Loucy (cell line): Measurements from ENCODE around the gene FMNL1.

Source experiments
- CTCF ChIP-seq: fragments of 200-600 bp; sonication (generic); conservative IDR thresholded peaks from 2 replicates; pipeline ENCODE4 v1.5.1; 2014; ENCODE audit warnings: mild to moderate bottlenecking, antibody characterized with exemption, low read length
- EZH2phosphoT487 ChIP-seq: fragments of 200-600 bp; IDR thresholded peaks from 2 replicates; pipeline ENCODE4 v1.6.1; 2018; ENCODE audit warnings: antibody characterized with exemption, mild to moderate bottlenecking, moderate library complexity, borderline replicate concordance

- no peak for TF ChIP-seq CTCF
- TF ChIP-seq EZH2phosphoT487: no peak
Measured at GRCh38 chr17:45238155-45238774, 16.6 kb downstream of the FMNL1 start.
